Measurements from ENCODE around the gene TTC21A.

GRCh38 chr3:39146083-39146501 lies 38.6 kb downstream of the TTC21A start:
- TF ChIP-seq CTCF (IDR thresholded peaks at IDR 0.05) (peak in 4 of 12 donors; percentile 26 to 34 (median 28)), POLR2A (IDR thresholded peaks at IDR 0.05) (no peak)
